H9 (cell line): ENCODE measurements around the gene CEBPE. TPM values are rescaled to one million over a fixed set of nuclear protein-coding genes. Genes with fewer than 3 reads are reported as not detected.

Source experiments
- DNase-seq: peaks from one replicate; pipeline ENCODE4 v3.0.0-alpha.2; 2017
- H2AFZ ChIP-seq: one replicate; pipeline ENCODE4 v1.6.1; 2013; ENCODE audit warnings: mild to moderate bottlenecking, low read length, control low read depth, moderate library complexity
- H2AK5ac ChIP-seq: 2 replicates; pipeline ENCODE4 v1.6.1; 2013; ENCODE audit warnings: low read length, control low read depth, mixed read lengths; ENCODE audit not compliant: insufficient read length
- H2BK120ac ChIP-seq: one replicate; pipeline ENCODE4 v1.6.1; 2013; ENCODE audit warnings: low read depth, mild to moderate bottlenecking, low read length, control low read depth, inconsistent platforms; ENCODE audit not compliant: poor library complexity, severe bottlenecking
- H2BK12ac ChIP-seq: 2 replicates; pipeline ENCODE4 v1.6.1; 2013; ENCODE audit warnings: low read length, control low read depth, mixed read lengths, low read depth; ENCODE audit not compliant: insufficient read length
- H2BK15ac ChIP-seq: 2 replicates; pipeline ENCODE4 v1.6.1; 2013; ENCODE audit warnings: low read depth, low read length, control low read depth
- H2BK20ac ChIP-seq: one replicate; pipeline ENCODE4 v1.6.1; 2013; ENCODE audit warnings: low read depth, mild to moderate bottlenecking, low read length, control low read depth, inconsistent platforms; ENCODE audit not compliant: poor library complexity, severe bottlenecking
- H2BK5ac ChIP-seq: 2 replicates; pipeline ENCODE4 v1.6.1; 2013; ENCODE audit warnings: low read length, control low read depth, mixed read lengths; ENCODE audit not compliant: insufficient read length
- H3K14ac ChIP-seq: 2 replicates; pipeline ENCODE4 v1.6.1; 2013; ENCODE audit warnings: low read length, control low read depth; ENCODE audit not compliant: insufficient read depth
- H3K18ac ChIP-seq: 2 replicates; pipeline ENCODE4 v1.6.1; 2013; ENCODE audit warnings: low read depth, mild to moderate bottlenecking, mixed read lengths, low read length, control low read depth; ENCODE audit not compliant: insufficient read length
- H3K23ac ChIP-seq: 2 replicates; pipeline ENCODE4 v1.6.1; 2013; ENCODE audit warnings: low read length, control low read depth, mixed read lengths, low read depth; ENCODE audit not compliant: insufficient read length
- H3K23me2 ChIP-seq: 2 replicates; pipeline ENCODE4 v1.6.1; 2013; ENCODE audit warnings: low read depth, mild to moderate bottlenecking, mixed read lengths, low read length, control low read depth; ENCODE audit not compliant: insufficient read length, poor library complexity, severe bottlenecking
- H3K27ac ChIP-seq: 2 replicates; pipeline ENCODE4 v1.5.1; 2013; ENCODE audit warnings: low read length, control low read depth, mixed read lengths, low read depth; ENCODE audit not compliant: insufficient read length
- H3K27me3 ChIP-seq: 2 replicates; pipeline ENCODE4 v1.6.1; 2013; ENCODE audit warnings: low read length, control low read depth, inconsistent platforms; ENCODE audit not compliant: insufficient read depth
- H3K4ac ChIP-seq: 2 replicates; pipeline ENCODE4 v1.6.1; 2013; ENCODE audit warnings: low read depth, mild to moderate bottlenecking, control low read depth, inconsistent platforms, low read length, moderate library complexity
- H3K4me1 ChIP-seq: 2 replicates; pipeline ENCODE4 v1.6.1; 2013; ENCODE audit warnings: low read length, control low read depth, inconsistent platforms; ENCODE audit not compliant: insufficient read depth
- H3K4me2 ChIP-seq: 2 replicates; pipeline ENCODE4 v1.6.1; 2013; ENCODE audit warnings: low read length, control low read depth, mixed read lengths; ENCODE audit not compliant: insufficient read length, insufficient read depth
- H3K56ac ChIP-seq: 2 replicates; pipeline ENCODE4 v1.6.1; 2013; ENCODE audit warnings: low read depth, mild to moderate bottlenecking, mixed read lengths, low read length, control low read depth; ENCODE audit not compliant: insufficient read length
- H3K79me1 ChIP-seq: 2 replicates; pipeline ENCODE4 v1.6.1; 2013; ENCODE audit warnings: low read depth, mild to moderate bottlenecking, moderate library complexity, low read length, control low read depth, inconsistent platforms; ENCODE audit not compliant: insufficient read depth, poor library complexity, severe bottlenecking
- H3K79me2 ChIP-seq: 2 replicates; pipeline ENCODE4 v1.6.1; 2013; ENCODE audit warnings: low read length, control low read depth, inconsistent platforms; ENCODE audit not compliant: insufficient read depth
- H3K9ac ChIP-seq: 2 replicates; pipeline ENCODE4 v1.6.1; 2013; ENCODE audit warnings: low read length, control low read depth, mixed read lengths; ENCODE audit not compliant: insufficient read length; ENCODE audit errors: extremely low read depth
- H3K9me3 ChIP-seq: one replicate; pipeline ENCODE4 v1.6.1; 2013; ENCODE audit warnings: low read depth, low read length, inconsistent platforms; ENCODE audit not compliant: control insufficient read depth
- H3T11ph ChIP-seq: one replicate; pipeline ENCODE4 v1.6.1; 2013; ENCODE audit warnings: mild to moderate bottlenecking, low read length, control low read depth, inconsistent platforms
- H4K20me1 ChIP-seq: one replicate; pipeline ENCODE4 v1.6.1; 2013; ENCODE audit not compliant: control insufficient read depth, insufficient read length, insufficient read depth
- H4K5ac ChIP-seq: 2 replicates; pipeline ENCODE4 v1.6.1; 2013; ENCODE audit warnings: low read depth, mild to moderate bottlenecking, mixed read lengths, low read length, control low read depth; ENCODE audit not compliant: insufficient read length
- H4K8ac ChIP-seq: replicated peaks from 2 replicates; pipeline ENCODE4 v1.6.1; 2013; ENCODE audit warnings: low read length, control low read depth, mixed read lengths, low read depth; ENCODE audit not compliant: insufficient read length
- H4K91ac ChIP-seq: 2 replicates; pipeline ENCODE4 v1.6.1; 2013; ENCODE audit warnings: low read depth, mild to moderate bottlenecking, moderate library complexity, mixed read lengths, low read length, control low read depth; ENCODE audit not compliant: insufficient read length
- H3K27ac Mint-ChIP-seq, 3 experiments: 2 replicates in 2 of 3; 3 replicates in 1 of 3; pipeline ENCODE4 v1.8.0; 2020 to 2021; ENCODE audit warnings: mixed read lengths in 3 of 3, mild to moderate bottlenecking in 1 of 3, moderate library complexity in 1 of 3
- H3K27me3 Mint-ChIP-seq: 2 replicates; pipeline ENCODE4 v1.8.0; 2021; ENCODE audit warnings: low read depth, mild to moderate bottlenecking, moderate library complexity, mixed read lengths
- H3K36me3 Mint-ChIP-seq, 3 experiments: 2 replicates in 2 of 3; 3 replicates in 1 of 3; pipeline ENCODE4 v1.8.0; 2020 to 2021; ENCODE audit warnings: low read depth in 3 of 3, mixed read lengths in 3 of 3; ENCODE audit not compliant: insufficient read depth in 1 of 3
- H3K4me1 Mint-ChIP-seq, 2 experiments: 2 replicates each; pipeline ENCODE4 v1.8.0; 2020; ENCODE audit warnings: mixed read lengths in 2 of 2
- H3K4me3 Mint-ChIP-seq, 2 experiments: 2 replicates in 1 of 2; 3 replicates in 1 of 2; pipeline ENCODE4 v1.8.0; 2020 to 2021; ENCODE audit warnings: mild to moderate bottlenecking in 2 of 2, mixed read lengths in 2 of 2, moderate library complexity in 1 of 2
- H3K9me3 Mint-ChIP-seq, 2 experiments: 2 replicates in 1 of 2; 3 replicates in 1 of 2; pipeline ENCODE4 v1.8.0; 2020; ENCODE audit warnings: mild to moderate bottlenecking in 2 of 2, mixed read lengths in 2 of 2, moderate library complexity in 1 of 2
- WGBS: extraction: QIAGEN DNeasy Blood & Tissue Kit; methylation state at CpG from one replicate; pipeline ENCODE4 v1.1.7; 2013; ENCODE audit warnings: missing lambda C conversion rate, low lambda C conversion rate, mixed read lengths; ENCODE audit not compliant: insufficient read length; ENCODE audit errors: extremely low coverage; 5-methylcytosine and 5-hydroxymethylcytosine counted together
- total RNA-seq: library from RNA; stranded (reverse); gene quantifications from 2 replicates; pipeline ENCODE4 v1.2.1, GENCODE V29; 2021
- TF ChIP-seq, protein P1 (sequence below): fragments of 200-600 bp; sonication (generic); conservative IDR thresholded peaks from 3 replicates; pipeline ENCODE4 v1.8.0; 2021; ENCODE audit warnings: antibody characterized with exemption, mild to moderate bottlenecking

Gene CEBPE
- total RNA-seq, 1 experiment from 2014 or later = not detected

DNA sequence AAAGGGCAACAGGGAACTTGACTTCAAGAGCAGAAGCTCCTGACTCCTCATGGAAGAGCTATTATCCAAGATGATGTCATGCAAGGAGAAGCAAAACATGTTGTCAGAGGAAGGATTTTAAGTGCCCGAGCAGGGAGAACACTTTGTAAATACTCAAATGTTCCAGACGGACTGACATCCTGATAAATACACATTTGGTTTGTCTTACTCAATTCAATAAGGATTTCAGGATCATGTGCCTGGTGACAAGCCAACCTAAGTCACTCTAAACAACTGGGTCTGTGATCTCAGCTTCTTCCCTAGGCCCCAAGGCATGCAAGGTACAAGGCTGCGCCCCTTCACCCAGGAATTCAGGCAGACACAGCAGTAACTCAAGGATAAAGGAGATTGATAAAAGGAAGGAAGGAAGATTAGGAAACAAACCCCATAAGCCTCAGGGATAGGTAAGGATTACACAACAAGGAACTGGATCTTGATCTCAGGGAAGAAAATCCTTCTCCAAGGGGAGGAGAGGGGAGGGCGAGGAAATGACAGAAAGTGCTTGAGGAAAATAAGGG is 26.8 kb upstream of the CEBPE start:
- no peak overlapping the region for H2AFZ ChIP-seq
- H2BK15ac ChIP-seq = no peak overlapping the region
- no peaks in the 10 kb centered on the region for H3K23me2 ChIP-seq
- no peaks in the 10 kb centered on the region for H4K20me1 ChIP-seq
- H2BK120ac ChIP-seq = no peak overlapping the region
- no CpG with 5 or more reads among the region's 4 CpGs for WGBS
- H3K4me1 ChIP-seq = no peaks in the 10 kb centered on the region
- no peak overlapping the region for H3K4me3 Mint-ChIP-seq
- no peak overlapping the region for H3K23ac ChIP-seq
- H3K27me3 Mint-ChIP-seq = no peaks in the 10 kb centered on the region
- peaks cover 0 to 11% of the 10 kb centered on the region in 2 experiments; a peak in 3 of 4 replicates for H3K4me1 Mint-ChIP-seq
- no peak overlapping the region for H3K18ac ChIP-seq
- H3K27ac Mint-ChIP-seq = peak overlapping the region in 2 of 3 experiments; percentile 3 to 36; a peak in 3 of 7 replicates
- no peak overlapping the region for H3K56ac ChIP-seq
- no peak overlapping the region for H2AK5ac ChIP-seq
- no peaks in the 10 kb centered on the region for H3K27me3 ChIP-seq
- no peak overlapping the region for H3K9ac ChIP-seq
- no peaks in the 10 kb centered on the region for H3K79me1 ChIP-seq
- no peak for DNase-seq
- H3T11ph ChIP-seq = no peak overlapping the region
- no peak overlapping the region for H4K91ac ChIP-seq
- H3K14ac ChIP-seq = no peak overlapping the region
- no peak overlapping the region for H2BK5ac ChIP-seq
- H3K4me2 ChIP-seq = no peak overlapping the region
- no peak overlapping the region for H4K8ac ChIP-seq
- H3K79me2 ChIP-seq = no peaks in the 10 kb centered on the region; the same call in 1 of the 2 replicates
- H3K9me3 ChIP-seq = no peaks in the 10 kb centered on the region
- no peak overlapping the region for H3K27ac ChIP-seq
- TF ChIP-seq, protein P1, sequence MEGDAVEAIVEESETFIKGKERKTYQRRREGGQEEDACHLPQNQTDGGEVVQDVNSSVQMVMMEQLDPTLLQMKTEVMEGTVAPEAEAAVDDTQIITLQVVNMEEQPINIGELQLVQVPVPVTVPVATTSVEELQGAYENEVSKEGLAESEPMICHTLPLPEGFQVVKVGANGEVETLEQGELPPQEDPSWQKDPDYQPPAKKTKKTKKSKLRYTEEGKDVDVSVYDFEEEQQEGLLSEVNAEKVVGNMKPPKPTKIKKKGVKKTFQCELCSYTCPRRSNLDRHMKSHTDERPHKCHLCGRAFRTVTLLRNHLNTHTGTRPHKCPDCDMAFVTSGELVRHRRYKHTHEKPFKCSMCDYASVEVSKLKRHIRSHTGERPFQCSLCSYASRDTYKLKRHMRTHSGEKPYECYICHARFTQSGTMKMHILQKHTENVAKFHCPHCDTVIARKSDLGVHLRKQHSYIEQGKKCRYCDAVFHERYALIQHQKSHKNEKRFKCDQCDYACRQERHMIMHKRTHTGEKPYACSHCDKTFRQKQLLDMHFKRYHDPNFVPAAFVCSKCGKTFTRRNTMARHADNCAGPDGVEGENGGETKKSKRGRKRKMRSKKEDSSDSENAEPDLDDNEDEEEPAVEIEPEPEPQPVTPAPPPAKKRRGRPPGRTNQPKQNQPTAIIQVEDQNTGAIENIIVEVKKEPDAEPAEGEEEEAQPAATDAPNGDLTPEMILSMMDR = no peak
- no peak overlapping the region for H2BK12ac ChIP-seq
- peaks cover 0 to 2% of the 10 kb centered on the region in 2 experiments; a peak in 2 of 5 replicates for H3K9me3 Mint-ChIP-seq
- H2BK20ac ChIP-seq = no peak overlapping the region
- no peak overlapping the region for H4K5ac ChIP-seq
- no peak overlapping the region for H3K4ac ChIP-seq
- peaks cover 40 to 51% (median 47%) of the 10 kb centered on the region in 3 experiments for H3K36me3 Mint-ChIP-seq
